GM12875 (cell line): ENCODE results near the gene SFXN5.

ENCODE experiments used
- H3K4me3 ChIP-seq: one replicate; pipeline ENCODE4 v1.5.1; 2011; ENCODE audit warnings: low read depth, low read length, control low read depth
- TF ChIP-seq, protein P1 (sequence below): IDR thresholded peaks from 2 replicates; pipeline ENCODE4 v1.5.1; 2011; ENCODE audit warnings: low read depth, mild to moderate bottlenecking, control low read depth, inconsistent platforms, low read length, moderate library complexity, borderline replicate concordance; ENCODE audit not compliant: insufficient read depth

The SFXN5 gene

DNA sequence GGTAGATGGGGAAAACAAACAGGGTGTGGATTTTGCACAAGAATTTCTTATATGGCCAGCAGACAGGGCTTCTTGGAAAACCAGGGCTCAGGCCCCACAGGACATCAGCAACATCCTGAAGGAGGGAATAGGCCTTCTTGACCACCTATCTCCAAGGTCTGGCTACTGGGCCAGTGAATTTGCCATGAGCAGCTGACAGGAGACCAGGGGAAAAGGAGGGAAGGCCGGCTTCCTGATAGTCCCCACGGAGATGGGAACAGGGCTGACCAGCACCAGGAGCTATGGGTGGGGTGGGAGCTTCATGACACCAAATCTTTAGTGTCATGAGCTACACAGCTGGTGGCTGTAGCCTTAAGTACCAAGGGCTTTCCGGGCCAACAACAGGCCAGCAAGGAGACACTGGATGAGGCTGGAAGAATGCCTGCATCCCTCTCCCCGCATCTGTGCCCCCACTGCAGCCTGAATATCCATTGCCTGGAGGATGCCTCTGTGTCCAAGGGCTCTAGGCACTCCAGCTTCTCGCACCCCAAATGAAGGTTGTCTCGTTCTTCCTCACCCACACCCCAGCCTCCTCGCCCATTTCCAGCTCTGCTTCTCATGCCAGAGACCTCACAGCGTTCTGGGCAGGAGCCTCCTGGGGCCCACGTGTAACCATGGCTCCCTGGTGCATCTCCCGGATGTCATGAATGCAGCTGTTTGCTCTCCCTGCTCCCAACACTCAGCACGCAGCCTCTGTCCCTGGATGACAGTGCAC, 79.4 kb downstream of the SFXN5 start:
- no peak overlapping the region for H3K4me3 ChIP-seq
- TF ChIP-seq, protein P1, sequence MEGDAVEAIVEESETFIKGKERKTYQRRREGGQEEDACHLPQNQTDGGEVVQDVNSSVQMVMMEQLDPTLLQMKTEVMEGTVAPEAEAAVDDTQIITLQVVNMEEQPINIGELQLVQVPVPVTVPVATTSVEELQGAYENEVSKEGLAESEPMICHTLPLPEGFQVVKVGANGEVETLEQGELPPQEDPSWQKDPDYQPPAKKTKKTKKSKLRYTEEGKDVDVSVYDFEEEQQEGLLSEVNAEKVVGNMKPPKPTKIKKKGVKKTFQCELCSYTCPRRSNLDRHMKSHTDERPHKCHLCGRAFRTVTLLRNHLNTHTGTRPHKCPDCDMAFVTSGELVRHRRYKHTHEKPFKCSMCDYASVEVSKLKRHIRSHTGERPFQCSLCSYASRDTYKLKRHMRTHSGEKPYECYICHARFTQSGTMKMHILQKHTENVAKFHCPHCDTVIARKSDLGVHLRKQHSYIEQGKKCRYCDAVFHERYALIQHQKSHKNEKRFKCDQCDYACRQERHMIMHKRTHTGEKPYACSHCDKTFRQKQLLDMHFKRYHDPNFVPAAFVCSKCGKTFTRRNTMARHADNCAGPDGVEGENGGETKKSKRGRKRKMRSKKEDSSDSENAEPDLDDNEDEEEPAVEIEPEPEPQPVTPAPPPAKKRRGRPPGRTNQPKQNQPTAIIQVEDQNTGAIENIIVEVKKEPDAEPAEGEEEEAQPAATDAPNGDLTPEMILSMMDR = no peak

DNA sequence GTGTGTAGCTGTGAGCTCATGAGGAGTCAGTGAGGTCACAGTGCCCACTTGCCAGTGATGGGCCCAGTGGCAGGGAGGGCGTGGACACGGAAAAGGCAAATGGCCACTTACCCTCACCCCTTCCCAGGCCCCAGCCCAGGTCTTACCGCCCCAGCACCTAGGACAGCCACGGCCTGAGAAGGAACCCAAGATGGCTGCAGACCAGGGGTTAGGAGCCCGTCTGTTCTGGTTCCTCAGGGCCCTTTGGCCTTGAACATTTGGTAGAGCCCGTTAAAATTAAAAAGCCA, 80.1 kb downstream of the SFXN5 start:
- TF ChIP-seq, protein P1 = no peak
- no peak overlapping the region for H3K4me3 ChIP-seq

DNA sequence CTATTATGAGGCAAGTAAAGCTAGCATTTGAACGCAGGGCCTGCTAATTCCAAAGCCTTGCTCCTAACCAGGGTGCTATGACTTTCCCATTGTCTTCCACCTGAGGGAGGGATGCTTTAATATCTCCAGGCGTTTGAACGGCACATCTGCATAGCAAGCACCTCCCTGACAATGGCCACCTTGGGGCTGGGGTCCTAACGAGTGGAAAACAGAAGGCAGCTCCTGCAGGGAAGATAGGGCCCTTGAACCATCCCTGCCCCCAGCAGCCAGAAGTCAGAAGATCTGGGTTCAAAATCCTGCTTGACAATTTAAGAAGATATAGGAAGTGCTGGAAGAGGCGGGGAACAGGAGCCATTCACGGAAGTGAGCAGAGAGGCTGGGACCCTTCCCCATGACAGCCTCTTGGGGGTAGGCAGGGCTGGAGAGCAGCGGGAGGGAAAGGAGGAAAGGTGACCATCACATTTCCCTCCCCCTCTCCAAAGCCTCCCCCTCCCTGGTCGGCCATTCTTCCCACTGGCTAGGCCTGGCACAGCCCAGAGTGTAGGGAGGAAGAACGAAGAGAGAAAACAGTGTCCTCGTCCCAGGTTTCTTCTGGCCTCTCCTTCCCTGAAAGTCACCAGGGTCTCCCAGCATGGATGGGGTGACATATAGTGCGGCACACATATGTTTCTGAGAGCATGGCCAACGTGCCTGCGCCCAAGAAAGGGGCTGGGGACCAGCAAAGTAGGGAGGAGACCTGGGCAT, 80.6 kb downstream of the SFXN5 start:
- H3K4me3 ChIP-seq = no peak overlapping the region
- TF ChIP-seq, protein P1 = no peak

DNA sequence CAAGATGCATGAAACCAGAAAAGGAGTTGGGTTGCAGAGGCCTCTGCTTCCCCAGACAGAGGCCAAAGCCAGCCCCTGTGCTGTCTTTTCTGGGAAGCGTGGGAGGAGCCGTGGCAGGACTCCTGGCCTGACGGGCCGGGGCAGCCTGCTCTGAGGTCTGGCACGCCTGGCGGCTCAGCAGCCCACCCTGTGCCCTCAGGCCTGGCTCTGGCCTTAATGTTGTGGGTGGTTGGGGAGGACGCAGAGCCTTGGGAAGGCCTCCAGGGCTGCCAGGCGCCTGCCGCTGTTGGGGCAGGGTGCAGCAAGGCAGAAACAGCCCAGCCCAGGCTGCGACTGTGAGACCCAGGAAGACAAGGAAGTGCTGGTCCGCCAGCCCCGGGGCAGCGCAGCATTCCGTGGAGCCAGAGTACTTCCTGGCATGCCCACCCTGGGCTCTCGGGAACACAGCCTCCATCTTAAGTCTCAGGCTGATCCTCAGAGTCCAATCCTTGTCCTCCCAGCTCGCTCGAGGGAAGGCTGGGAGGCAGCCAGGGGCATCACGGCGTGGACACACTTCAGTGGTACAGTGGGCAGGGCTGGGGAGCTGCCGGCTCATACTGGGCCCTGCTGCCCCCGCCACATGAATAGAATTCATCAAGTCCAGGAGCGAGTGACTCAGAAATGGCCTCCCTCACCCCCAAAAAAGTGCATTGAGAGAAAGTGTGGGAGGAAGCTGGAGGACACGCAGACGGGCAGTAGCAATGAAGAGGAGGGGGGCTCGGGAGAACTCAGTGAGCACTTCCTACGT, 81.5 kb downstream of the SFXN5 start:
- TF ChIP-seq, protein P1 = no peak
- no peak overlapping the region for H3K4me3 ChIP-seq

DNA sequence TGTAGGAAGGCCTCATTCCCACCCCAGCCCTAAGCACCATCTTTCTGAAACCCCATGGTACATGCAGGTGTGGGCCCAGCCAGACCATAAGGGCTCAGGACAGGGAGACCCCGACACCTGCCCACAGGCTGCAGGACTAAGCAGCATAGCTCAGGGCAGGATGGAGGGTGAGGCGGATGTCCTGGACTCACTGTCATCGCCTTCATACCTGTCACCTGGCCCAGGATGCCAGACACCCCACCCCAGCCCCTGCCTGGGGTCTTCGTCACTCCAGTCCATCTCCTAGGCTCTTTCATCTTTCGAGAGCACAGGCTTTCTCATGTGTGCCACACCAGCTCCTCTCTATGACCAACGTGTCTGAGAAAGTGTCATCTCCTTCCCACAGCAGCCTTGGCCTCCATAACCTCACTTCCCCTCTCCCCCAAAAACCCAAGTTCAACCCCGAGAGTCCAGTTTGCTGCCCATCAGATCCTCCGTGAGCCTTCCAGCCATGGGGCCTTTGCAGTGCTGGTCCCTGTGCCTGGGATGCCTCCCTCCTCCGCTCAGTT, 82.7 kb downstream of the SFXN5 start:
- TF ChIP-seq, protein P1 = no peak
- no peak overlapping the region for H3K4me3 ChIP-seq

DNA sequence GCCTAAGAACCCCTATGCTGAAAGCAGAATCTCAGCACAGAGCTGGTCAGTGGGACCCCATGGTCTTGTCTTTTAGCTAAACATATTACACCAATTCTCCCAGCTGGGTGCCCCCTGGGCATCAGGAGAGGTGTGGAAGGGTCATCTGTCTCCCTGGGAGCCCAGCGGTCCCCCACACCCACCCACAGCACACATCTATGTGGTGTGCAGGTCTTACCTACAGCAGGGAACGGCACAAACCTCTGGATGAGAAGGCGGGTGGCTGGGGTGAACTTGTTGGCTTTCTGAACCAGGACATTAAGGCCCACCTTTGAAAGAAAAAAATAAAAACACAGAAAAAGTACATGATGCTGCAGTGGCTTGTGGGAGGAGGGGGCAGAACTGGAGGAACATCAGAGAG, 83.5 kb downstream of the SFXN5 start:
- TF ChIP-seq, protein P1 = no peak
- H3K4me3 ChIP-seq = no peak overlapping the region
